Astrocyte (in vitro differentiated cells and primary cell): Measurements from ENCODE around the gene MXD3. TPM values are rescaled to one million over a fixed set of nuclear protein-coding genes. Genes with fewer than 3 reads are reported as not detected.

Experiments
- DNase-seq: peaks from one replicate; pipeline ENCODE4 v3.0.0-alpha.2; 2010; ENCODE audit warnings: low read depth
- FAIRE-seq: peaks from 2 replicates; lab custom pipeline; 2011; peaks lifted over from hg19 to GRCh38; lab: Jason Lieb, UNC
- H2AFZ ChIP-seq: 2 replicates; pipeline ENCODE4 v1.6.0; 2012; ENCODE audit warnings: low read depth, low read length, inconsistent platforms
- H3K27ac ChIP-seq: 2 replicates; pipeline ENCODE4 v1.5.1; 2011; ENCODE audit warnings: low read depth, low read length, inconsistent platforms
- H3K27me3 ChIP-seq: 2 replicates; pipeline ENCODE4 v1.6.0; 2011; ENCODE audit warnings: low read length, inconsistent platforms; ENCODE audit not compliant: insufficient read depth
- H3K36me3 ChIP-seq: 2 replicates; pipeline ENCODE4 v1.5.1; 2011; ENCODE audit warnings: low read length, inconsistent platforms; ENCODE audit not compliant: insufficient read depth
- H3K4me1 ChIP-seq: 2 replicates; pipeline ENCODE4 v1.5.1; 2011; ENCODE audit warnings: low read length, inconsistent platforms; ENCODE audit not compliant: insufficient read depth
- H3K4me2 ChIP-seq: 2 replicates; pipeline ENCODE4 v1.6.0; 2012; ENCODE audit warnings: low read length, inconsistent platforms
- H3K4me3 ChIP-seq: 2 replicates; pipeline ENCODE4 v1.5.1; 2011; ENCODE audit warnings: low read depth, mild to moderate bottlenecking, low read length, inconsistent platforms; ENCODE audit not compliant: insufficient read depth
- H3K79me2 ChIP-seq: 2 replicates; pipeline ENCODE4 v1.6.0; 2012; ENCODE audit warnings: mild to moderate bottlenecking, low read length, inconsistent platforms; ENCODE audit not compliant: insufficient read depth
- H3K9ac ChIP-seq: 2 replicates; pipeline ENCODE4 v1.6.0; 2012; ENCODE audit warnings: mild to moderate bottlenecking, low read length, inconsistent platforms
- H3K9me3 ChIP-seq: 2 replicates; pipeline ENCODE4 v1.5.1; 2012; ENCODE audit warnings: low read depth, mild to moderate bottlenecking, low read length, inconsistent platforms; ENCODE audit not compliant: insufficient read depth
- H4K20me1 ChIP-seq: 2 replicates; pipeline ENCODE4 v1.6.0; 2012; ENCODE audit warnings: low read length, inconsistent platforms; ENCODE audit not compliant: insufficient read depth
- H3K27ac Mint-ChIP-seq: one replicate; pipeline ENCODE4 v1.8.0; 2021; ENCODE audit warnings: mild to moderate bottlenecking, mixed read lengths; ENCODE audit not compliant: unreplicated experiment
- H3K27me3 Mint-ChIP-seq: one replicate; pipeline ENCODE4 v1.8.0; 2021; ENCODE audit warnings: low read depth, mixed read lengths; ENCODE audit not compliant: unreplicated experiment
- H3K36me3 Mint-ChIP-seq: one replicate; pipeline ENCODE4 v1.8.0; 2021; ENCODE audit warnings: low read depth, mixed read lengths; ENCODE audit not compliant: unreplicated experiment
- H3K4me1 Mint-ChIP-seq: one replicate; pipeline ENCODE4 v1.8.0; 2021; ENCODE audit warnings: low read depth, mixed read lengths; ENCODE audit not compliant: unreplicated experiment
- H3K4me3 Mint-ChIP-seq: one replicate; pipeline ENCODE4 v1.8.0; 2021; ENCODE audit warnings: mild to moderate bottlenecking, moderate library complexity, mixed read lengths; ENCODE audit not compliant: unreplicated experiment
- H3K9me3 Mint-ChIP-seq: one replicate; pipeline ENCODE4 v1.8.0; 2021; ENCODE audit warnings: mild to moderate bottlenecking, mixed read lengths; ENCODE audit not compliant: unreplicated experiment
- CTCF ChIP-seq: IDR thresholded peaks from 2 replicates; pipeline ENCODE4 v1.5.1; 2011; ENCODE audit warnings: low read depth, mild to moderate bottlenecking, inconsistent platforms, low read length, moderate library complexity; ENCODE audit not compliant: insufficient read depth
- EZH2 ChIP-seq: IDR thresholded peaks from 2 replicates; pipeline ENCODE4 v1.6.1; 2012; ENCODE audit warnings: mild to moderate bottlenecking, low read length, inconsistent platforms; ENCODE audit not compliant: insufficient read depth
- total RNA-seq: library from RNA; stranded (reverse); gene quantifications from 2 replicates; pipeline ENCODE4 v1.2.1, GENCODE V29; 2021

MXD3 gene
- total RNA-seq, 1 donor from 2014 or later: 2.8 TPM

DNA sequence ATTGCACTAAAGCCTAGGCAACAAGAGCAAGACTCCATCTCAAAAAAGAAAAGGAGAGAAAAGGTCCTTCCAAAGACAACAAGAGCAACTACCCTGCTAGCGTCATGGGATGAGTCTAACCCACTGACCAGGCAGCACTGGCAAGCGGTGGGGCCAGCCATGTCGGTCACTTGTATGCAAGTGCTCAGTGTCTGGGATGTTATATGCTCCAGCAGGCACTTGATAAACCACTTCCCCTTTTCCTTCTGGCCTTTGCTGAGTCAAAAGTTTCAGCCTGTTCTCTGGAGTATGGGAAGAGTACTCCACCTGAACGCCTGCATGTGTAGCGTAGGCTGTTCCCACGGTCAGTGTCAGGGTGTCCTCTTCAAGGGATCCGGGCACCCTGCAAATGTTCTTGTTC lies 9.2 kb upstream of the MXD3 start:
- no peaks in the 10 kb centered on the region for H3K9me3 ChIP-seq
- no peak overlapping the region for H3K27ac Mint-ChIP-seq
- no peaks in the 10 kb centered on the region for H3K27me3 ChIP-seq
- H3K4me2 ChIP-seq: no peak overlapping the region
- H4K20me1 ChIP-seq: peaks cover 36% of the 10 kb centered on the region
- H2AFZ ChIP-seq: no peak overlapping the region
- DNase-seq: no peak
- H3K4me3 ChIP-seq: no peak overlapping the region
- peak overlapping the region; percentile 27 for H3K4me3 Mint-ChIP-seq
- peaks cover 3% of the 10 kb centered on the region for H3K4me1 ChIP-seq
- no peaks in the 10 kb centered on the region for H3K9me3 Mint-ChIP-seq
- TF ChIP-seq CTCF (no peak), EZH2 (no peak)
- H3K36me3 ChIP-seq: peaks cover 2% of the 10 kb centered on the region
- H3K9ac ChIP-seq: no peak overlapping the region
- no peak for FAIRE-seq
- H3K4me1 Mint-ChIP-seq: peaks cover 6% of the 10 kb centered on the region
- H3K79me2 ChIP-seq: no peaks in the 10 kb centered on the region
- H3K27ac ChIP-seq: no peak overlapping the region
- no peaks in the 10 kb centered on the region for H3K27me3 Mint-ChIP-seq
- H3K36me3 Mint-ChIP-seq: peaks cover 16% of the 10 kb centered on the region

GRCh38 chr5:177319913-177320588 lies 8.4 kb upstream of the MXD3 start:
- no peak overlapping the region for H3K9ac ChIP-seq
- no peak for DNase-seq
- Mint-ChIP-seq H3K4me1 (peaks cover 3% of the 10 kb centered on the region), H3K4me3 (no peak overlapping the region), H3K9me3 (no peaks in the 10 kb centered on the region), H3K27ac (no peak overlapping the region), H3K36me3 (peaks cover 16% of the 10 kb centered on the region), H3K27me3 (no peaks in the 10 kb centered on the region)
- H3K4me1 ChIP-seq: no peaks in the 10 kb centered on the region
- no peak for TF ChIP-seq EZH2
- TF ChIP-seq CTCF: no peak
- H3K79me2 ChIP-seq: no peaks in the 10 kb centered on the region
- H3K9me3 ChIP-seq: no peaks in the 10 kb centered on the region
- H3K27me3 ChIP-seq: no peaks in the 10 kb centered on the region
- H3K27ac ChIP-seq: no peak overlapping the region
- no peak for FAIRE-seq
- H3K4me3 ChIP-seq: no peak overlapping the region
- no peak overlapping the region for H3K4me2 ChIP-seq
- H2AFZ ChIP-seq: no peak overlapping the region
- H4K20me1 ChIP-seq: peaks cover 33% of the 10 kb centered on the region
- peaks cover 2% of the 10 kb centered on the region for H3K36me3 ChIP-seq

DNA sequence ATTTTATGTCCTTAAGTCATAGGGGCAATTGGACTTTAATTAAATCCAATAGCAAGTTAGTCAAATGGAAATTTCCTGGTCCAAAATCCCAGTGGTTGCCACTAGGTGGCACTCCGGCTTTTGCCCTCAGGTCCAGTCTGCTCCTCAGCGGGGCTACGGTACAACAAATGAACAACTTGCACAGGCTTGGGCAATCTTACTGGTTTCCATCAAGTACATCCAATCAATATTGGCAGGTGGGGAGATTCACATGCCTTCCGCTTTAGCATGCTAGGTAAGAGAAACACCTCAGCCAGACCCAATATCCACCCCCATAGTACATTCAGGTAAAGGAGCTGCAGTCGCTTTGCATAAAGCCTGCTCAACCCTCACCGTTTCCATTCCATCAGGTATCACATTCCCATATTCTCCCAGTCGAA lies 6.3 kb upstream of the MXD3 start:
- peak; percentile 51 for DNase-seq
- H3K36me3 Mint-ChIP-seq: peaks cover 9% of the 10 kb centered on the region

More for the DNA sequence above, 6.3 kb upstream of the MXD3 start:
- Histone ChIP-seq H4K20me1 (peaks cover 31% of the 10 kb centered on the region), H3K79me2 (no peaks in the 10 kb centered on the region), H3K27ac (no peak overlapping the region), H3K4me1 (no peaks in the 10 kb centered on the region), H3K36me3 (peaks cover 2% of the 10 kb centered on the region), H3K9ac (no peak overlapping the region), H3K4me2 (no peak overlapping the region), H3K27me3 (no peaks in the 10 kb centered on the region), H3K9me3 (no peaks in the 10 kb centered on the region), H3K4me3 (no peak overlapping the region), H2AFZ (no peak overlapping the region)
- TF ChIP-seq EZH2: no peak
- TF ChIP-seq CTCF: peak; percentile 98
- no peak for FAIRE-seq
- Mint-ChIP-seq H3K27me3 (no peaks in the 10 kb centered on the region), H3K9me3 (no peaks in the 10 kb centered on the region), H3K4me3 (no peak overlapping the region), H3K4me1 (peaks cover 3% of the 10 kb centered on the region), H3K27ac (no peak overlapping the region)
